IMR-90 (cell line): ENCODE data around the gene ASXL1. TPM values are rescaled to one million over a fixed set of nuclear protein-coding genes. Genes with fewer than 3 reads are reported as not detected.

ENCODE experiments used
- ATAC-seq: fragments of 200-7000 bp; cut with Tn5 transposase; 2 replicates; pipeline ENCODE4 v1.9.1; 2020; ENCODE audit warnings: low read depth, mild to moderate bottlenecking, moderate library complexity
- BruUV-seq: library from RNA; stranded (reverse); fragments of 400-500 nt; replicated peaks from 2 replicates; lab custom pipeline; 2021; lab: Mats Ljungman, UMichigan
- CTCF ChIA-PET: fragments of 300-600 bp; formaldehyde crosslinking; extraction: SDS; loops from one replicate; lab custom pipeline; 2021; ENCODE audit warnings: antibody characterized with exemption; lab: Yijun Ruan, JAX
- POLR2A ChIA-PET: fragments of 300-600 bp; sonication (Branson Sonifier 250); formaldehyde crosslinking; loops from one replicate; lab custom pipeline; 2022; ENCODE audit warnings: antibody characterized with exemption; ENCODE audit not compliant: unreplicated experiment; lab: Charles Lee
- DNase-seq: peaks from one replicate; pipeline ENCODE4 v3.0.0; 2013
- H2AFZ ChIP-seq: replicated peaks from 2 replicates; pipeline ENCODE3; 2013; ENCODE audit warnings: low read length, mild to moderate bottlenecking; ENCODE audit not compliant: poor library complexity
- H2AK5ac ChIP-seq: 2 replicates; pipeline ENCODE4 v1.6.1; 2013; ENCODE audit warnings: low read depth, low read length, inconsistent platforms
- H2AK9ac ChIP-seq: replicated peaks from 2 replicates; pipeline ENCODE3; 2013; ENCODE audit warnings: mild to moderate bottlenecking, low read depth, low read length, moderate library complexity; ENCODE audit not compliant: poor library complexity
- H2BK120ac ChIP-seq: 2 replicates; pipeline ENCODE4 v1.6.1; 2013; ENCODE audit warnings: low read depth, low read length, inconsistent platforms
- H2BK15ac ChIP-seq: 3 replicates; pipeline ENCODE4 v1.6.1; 2013; ENCODE audit warnings: low read depth, low read length, inconsistent platforms
- H2BK20ac ChIP-seq: 2 replicates; pipeline ENCODE4 v1.6.1; 2013; ENCODE audit warnings: low read depth, mild to moderate bottlenecking, inconsistent platforms, low read length, moderate library complexity
- H2BK5ac ChIP-seq: 2 replicates; pipeline ENCODE4 v1.6.1; 2013; ENCODE audit warnings: mild to moderate bottlenecking, low read depth, low read length, inconsistent platforms; ENCODE audit not compliant: poor library complexity, severe bottlenecking
- H3K14ac ChIP-seq: replicated peaks from 2 replicates; pipeline ENCODE4 v1.6.1; 2013; ENCODE audit warnings: low read depth, low read length, inconsistent platforms
- H3K18ac ChIP-seq: 2 replicates; pipeline ENCODE4 v1.6.1; 2013; ENCODE audit warnings: low read depth, low read length, control low read depth
- H3K23ac ChIP-seq: 2 replicates; pipeline ENCODE4 v1.6.1; 2013; ENCODE audit warnings: low read depth, low read length, inconsistent platforms
- H3K27ac ChIP-seq: 2 replicates; pipeline ENCODE4 v1.5.1; 2013; ENCODE audit warnings: mild to moderate bottlenecking, control low read depth, low read length; ENCODE audit not compliant: insufficient read depth
- H3K27me3 ChIP-seq: 2 replicates; pipeline ENCODE4 v1.6.1; 2013; ENCODE audit warnings: low read length; ENCODE audit not compliant: control insufficient read depth, insufficient read depth
- H3K36me3 ChIP-seq: 2 replicates; pipeline ENCODE4 v1.6.1; 2013; ENCODE audit warnings: low read length, mixed read lengths; ENCODE audit not compliant: control insufficient read depth, insufficient read depth
- H3K4ac ChIP-seq: 2 replicates; pipeline ENCODE4 v1.6.1; 2013; ENCODE audit warnings: low read depth, low read length, inconsistent platforms
- H3K4me1 ChIP-seq: 2 replicates; pipeline ENCODE4 v1.6.1; 2013; ENCODE audit warnings: low read length, mixed read lengths; ENCODE audit not compliant: control insufficient read depth, insufficient read depth
- H3K4me2 ChIP-seq: 2 replicates; pipeline ENCODE4 v1.6.1; 2013; ENCODE audit warnings: low read depth, mild to moderate bottlenecking, control low read depth, low read length, moderate library complexity
- H3K4me3 ChIP-seq: 2 replicates; pipeline ENCODE4 v1.5.1; 2013; ENCODE audit warnings: low read depth, mild to moderate bottlenecking, control low read depth, low read length, moderate library complexity; ENCODE audit not compliant: insufficient read depth
- H3K56ac ChIP-seq: 2 replicates; pipeline ENCODE4 v1.6.1; 2013; ENCODE audit warnings: low read length, inconsistent platforms; ENCODE audit not compliant: insufficient read depth; ENCODE audit errors: extremely low read depth
- H3K79me1 ChIP-seq, 2 experiments: 2 replicates each; pipeline ENCODE4 v1.6.1; 2013; ENCODE audit warnings: low read length in 2 of 2, inconsistent platforms in 1 of 2, low read depth in 1 of 2
- H3K9ac ChIP-seq: 2 replicates; pipeline ENCODE4 v1.6.1; 2013; ENCODE audit warnings: low read depth, low read length, control low read depth
- H3K9me1 ChIP-seq: 2 replicates; pipeline ENCODE4 v1.6.1; 2013; ENCODE audit warnings: low read length, inconsistent platforms; ENCODE audit not compliant: insufficient read depth
- H3K9me3 ChIP-seq: 2 replicates; pipeline ENCODE4 v1.6.1; 2013; ENCODE audit warnings: low read length; ENCODE audit not compliant: control insufficient read depth, insufficient read depth
- H4K20me1 ChIP-seq: 2 replicates; pipeline ENCODE4 v1.6.1; 2013; ENCODE audit warnings: low read length, inconsistent platforms; ENCODE audit not compliant: insufficient read depth
- H4K5ac ChIP-seq: 2 replicates; pipeline ENCODE4 v1.6.1; 2013; ENCODE audit warnings: mild to moderate bottlenecking, low read depth, low read length, control low read depth
- H4K8ac ChIP-seq, 2 experiments: 2 replicates each; pipeline ENCODE4 v1.6.1; 2013; ENCODE audit warnings: low read depth in 2 of 2, low read length in 2 of 2, control low read depth in 1 of 2, inconsistent platforms in 1 of 2
- H4K91ac ChIP-seq: 2 replicates; pipeline ENCODE4 v1.6.1; 2013; ENCODE audit warnings: low read depth, low read length, inconsistent platforms; ENCODE audit not compliant: insufficient read depth
- BHLHE40 ChIP-seq: fragments of 150-350 bp; IDR thresholded peaks from 2 replicates; pipeline ENCODE4 v1.6.1; 2016; ENCODE audit warnings: mild to moderate bottlenecking, low read depth, low read length
- CEBPB ChIP-seq: IDR thresholded peaks from 2 replicates; pipeline ENCODE4 v1.6.1; 2012; ENCODE audit warnings: low read depth, low read length, improper control_type of control experiment
- MAFK ChIP-seq: IDR thresholded peaks from 2 replicates; pipeline ENCODE4 v1.6.1; 2012; ENCODE audit warnings: low read depth, low read length, improper control_type of control experiment
- NFE2L2 ChIP-seq: fragments of 150-350 bp; IDR thresholded peaks from 2 replicates; pipeline ENCODE4 v1.6.1; 2016; ENCODE audit warnings: low read depth, mild to moderate bottlenecking, low read length
- POLR2A ChIP-seq: IDR thresholded peaks from 2 replicates; pipeline ENCODE4 v1.6.1; 2012; ENCODE audit warnings: mild to moderate bottlenecking, low read depth, low read length
- RFX5 ChIP-seq: IDR thresholded peaks from 2 replicates; pipeline ENCODE4 v1.8.0; 2012; ENCODE audit warnings: low read depth, mild to moderate bottlenecking, low read length, moderate library complexity
- WGBS, 2 experiments: methylation state at CpG; one replicate each; pipeline versions ENCODE4 v1.1.5 to v1.1.7; 2013; ENCODE audit warnings: missing lambda C conversion rate in 2 of 2; ENCODE audit not compliant: insufficient read length in 1 of 2; ENCODE audit errors: extremely low coverage in 2 of 2; 5-methylcytosine and 5-hydroxymethylcytosine counted together
- dilution Hi-C: fragments of 300-500 bp; cut with HindIII; formaldehyde crosslinking; loops from one replicate; pipeline ENCODE4 v1.14.3; 2018; ENCODE audit warnings: low sequenced_read_pairs; ENCODE audit not compliant: unreplicated experiment
- in situ Hi-C: fragments of 300-500 bp; cut with MboI; formaldehyde crosslinking; loops from 3 replicates; pipeline ENCODE4 v1.14.3; 2019; ENCODE audit warnings: low sequenced_read_pairs, inconsistent platforms, mixed read lengths
- intact Hi-C: fragments of 100-400 bp; cut with micrococcal nuclease; formaldehyde crosslinking; loops from 2 replicates; pipeline ENCODE4 v1.10.0; 2022
- polyA plus RNA-seq, 3 experiments: library from polyadenylated mRNA; depleted of rRNA; stranded (reverse); fragments of >200 nt; gene quantifications; 2 replicates each; pipeline ENCODE4 v1.2.3, GENCODE V29; 2012; ENCODE audit warnings: low replicate concordance in 1 of 3
- total RNA-seq: library from RNA; depleted of rRNA; stranded (reverse); fragments of >200 nt; gene quantifications from 2 replicates; pipeline ENCODE4 v1.2.3, GENCODE V29; 2012
- TF ChIP-seq, protein P1 (sequence below): conservative IDR thresholded peaks from 2 replicates; pipeline ENCODE4 v1.5.1; 2012; ENCODE audit warnings: mild to moderate bottlenecking, low read depth, low read length, improper control_type of control experiment
- TF ChIP-seq, protein P2 (sequence below): fragments of 150-350 bp; IDR thresholded peaks from 2 replicates; pipeline ENCODE4 v1.6.1; 2016; ENCODE audit warnings: low read depth, mild to moderate bottlenecking, low read length, moderate library complexity, borderline replicate concordance

The ASXL1 gene
- total and polyA plus RNA-seq, 2 of the 4 experiments (the other 2 are of a cell fraction): 29.9 to 37.1 TPM

GRCh38 chr20:32464401-32465091 is 106.4 kb downstream of the ASXL1 start:
- dilution Hi-C loops: no loop called here

More at GRCh38 chr20:32464401-32465091, 106.4 kb downstream of the ASXL1 start:
- Histone ChIP-seq H3K56ac (no peak overlapping the region), H2BK5ac (peak overlapping the region; percentile 70), H3K4me2 (no peak overlapping the region), H3K9ac (no peak overlapping the region), H2AFZ (peak overlapping the region; percentile 90), H3K14ac (no peak overlapping the region), H2AK5ac (peak overlapping the region; percentile 83), H3K4me3 (no peak overlapping the region), H4K8ac (peak overlapping the region; percentile 32 to 44; a peak in 3 of 4 replicates), H3K4me1 (peaks cover 27% of the 10 kb centered on the region), H3K27ac (peak overlapping the region; percentile 29; the same call in 1 of the 2 replicates), H2BK15ac (no peak overlapping the region), H3K9me1 (peaks cover 26% of the 10 kb centered on the region), H3K18ac (no peak overlapping the region), H4K20me1 (peaks cover 11% of the 10 kb centered on the region), H2BK20ac (no peak overlapping the region), H3K23ac (no peak overlapping the region), H3K27me3 (no peaks in the 10 kb centered on the region), H3K79me1 (peaks cover 10 to 83% of the 10 kb centered on the region in 2 experiments), H3K36me3 (peaks cover 7% of the 10 kb centered on the region), H3K4ac (peak overlapping the region; percentile 71; the same call in 1 of the 2 replicates), H2BK120ac (no peak overlapping the region), H3K9me3 (no peaks in the 10 kb centered on the region), H4K5ac (no peak overlapping the region), H4K91ac (peak overlapping the region; percentile 67; the same call in 1 of the 2 replicates), H2AK9ac (peak overlapping the region; percentile 94)
- 93% methylated on average over 5 of the region's 20 CpGs; no CpG with 5 or more reads in 1 of the 2 experiments for WGBS, 2 experiments
- CTCF ChIA-PET: no interaction called here
- no peak for ATAC-seq
- no TSS peak for BruUV-seq
- POLR2A ChIA-PET: no interaction called here
- TF ChIP-seq CEBPB (no peak), NFE2L2 (no peak), BHLHE40 (no peak), POLR2A (no peak), MAFK (no peak), RFX5 (no peak)
- TF ChIP-seq, protein P1, sequence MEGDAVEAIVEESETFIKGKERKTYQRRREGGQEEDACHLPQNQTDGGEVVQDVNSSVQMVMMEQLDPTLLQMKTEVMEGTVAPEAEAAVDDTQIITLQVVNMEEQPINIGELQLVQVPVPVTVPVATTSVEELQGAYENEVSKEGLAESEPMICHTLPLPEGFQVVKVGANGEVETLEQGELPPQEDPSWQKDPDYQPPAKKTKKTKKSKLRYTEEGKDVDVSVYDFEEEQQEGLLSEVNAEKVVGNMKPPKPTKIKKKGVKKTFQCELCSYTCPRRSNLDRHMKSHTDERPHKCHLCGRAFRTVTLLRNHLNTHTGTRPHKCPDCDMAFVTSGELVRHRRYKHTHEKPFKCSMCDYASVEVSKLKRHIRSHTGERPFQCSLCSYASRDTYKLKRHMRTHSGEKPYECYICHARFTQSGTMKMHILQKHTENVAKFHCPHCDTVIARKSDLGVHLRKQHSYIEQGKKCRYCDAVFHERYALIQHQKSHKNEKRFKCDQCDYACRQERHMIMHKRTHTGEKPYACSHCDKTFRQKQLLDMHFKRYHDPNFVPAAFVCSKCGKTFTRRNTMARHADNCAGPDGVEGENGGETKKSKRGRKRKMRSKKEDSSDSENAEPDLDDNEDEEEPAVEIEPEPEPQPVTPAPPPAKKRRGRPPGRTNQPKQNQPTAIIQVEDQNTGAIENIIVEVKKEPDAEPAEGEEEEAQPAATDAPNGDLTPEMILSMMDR: no peak
- TF ChIP-seq, protein P2, sequence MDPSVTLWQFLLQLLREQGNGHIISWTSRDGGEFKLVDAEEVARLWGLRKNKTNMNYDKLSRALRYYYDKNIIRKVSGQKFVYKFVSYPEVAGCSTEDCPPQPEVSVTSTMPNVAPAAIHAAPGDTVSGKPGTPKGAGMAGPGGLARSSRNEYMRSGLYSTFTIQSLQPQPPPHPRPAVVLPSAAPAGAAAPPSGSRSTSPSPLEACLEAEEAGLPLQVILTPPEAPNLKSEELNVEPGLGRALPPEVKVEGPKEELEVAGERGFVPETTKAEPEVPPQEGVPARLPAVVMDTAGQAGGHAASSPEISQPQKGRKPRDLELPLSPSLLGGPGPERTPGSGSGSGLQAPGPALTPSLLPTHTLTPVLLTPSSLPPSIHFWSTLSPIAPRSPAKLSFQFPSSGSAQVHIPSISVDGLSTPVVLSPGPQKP: no peak
- DNase-seq: no peak
- in situ Hi-C loops: no loop called here
- intact Hi-C loops: no loop called here
